T-helper 17 cell (primary cell): ENCODE data around the gene KATNB1. TPM values are rescaled to one million over a fixed set of nuclear protein-coding genes. Genes with fewer than 3 reads are reported as not detected.

ENCODE experiments used
- ATAC-seq: fragments of 150-1000 bp; cut with Tn5 transposase; 2 replicates; pipeline ENCODE4 v1.10.0; 2021; ENCODE audit warnings: mild to moderate bottlenecking, moderate library complexity
- DNase-seq, 3 donors: peaks; one replicate each; pipeline versions ENCODE4 v3.0.0 to v3.0.0-alpha.2; 2020 to 2021
- H3K9me3 ChIP-seq: one replicate; pipeline ENCODE4 v1.7.0; 2013; ENCODE audit warnings: low read length, mild to moderate bottlenecking; ENCODE audit not compliant: control insufficient read depth, poor library complexity, severe bottlenecking
- H3K27ac Mint-ChIP-seq: one replicate; pipeline ENCODE4 v1.8.0; 2022; ENCODE audit warnings: mild to moderate bottlenecking, moderate library complexity, mixed read lengths
- H3K27me3 Mint-ChIP-seq: one replicate; pipeline ENCODE4 v1.8.0; 2022; ENCODE audit warnings: mixed read lengths
- H3K36me3 Mint-ChIP-seq: one replicate; pipeline ENCODE4 v1.8.0; 2022; ENCODE audit warnings: low read depth, mixed read lengths
- H3K4me1 Mint-ChIP-seq: one replicate; pipeline ENCODE4 v1.8.0; 2022; ENCODE audit warnings: mild to moderate bottlenecking, mixed read lengths
- H3K4me3 Mint-ChIP-seq: one replicate; pipeline ENCODE4 v1.8.0; 2022; ENCODE audit warnings: mild to moderate bottlenecking, moderate library complexity, mixed read lengths
- total RNA-seq, 4 donors: library from RNA in 2 of 4; stranded (reverse) in 2 of 4; gene quantifications; one replicate each; pipeline ENCODE4 v1.2.3 and lab custom pipeline; 2022 to 2026

The KATNB1 gene
- total RNA-seq, 2 donors from 2014 or later: 24.3 to 27.3 TPM

- Mint-ChIP-seq H3K4me3 (no peak overlapping the region), H3K27ac (no peak overlapping the region), H3K36me3 (no peaks in the 10 kb centered on the region), H3K4me1 (peaks cover 2% of the 10 kb centered on the region), H3K27me3 (no peaks in the 10 kb centered on the region)
- no peaks in the 10 kb centered on the region for H3K9me3 ChIP-seq
- ATAC-seq (no peak), DNase-seq (no peak)
Observed at GRCh38 chr16:57761957-57762356, 26.4 kb downstream of the KATNB1 start.

DNA sequence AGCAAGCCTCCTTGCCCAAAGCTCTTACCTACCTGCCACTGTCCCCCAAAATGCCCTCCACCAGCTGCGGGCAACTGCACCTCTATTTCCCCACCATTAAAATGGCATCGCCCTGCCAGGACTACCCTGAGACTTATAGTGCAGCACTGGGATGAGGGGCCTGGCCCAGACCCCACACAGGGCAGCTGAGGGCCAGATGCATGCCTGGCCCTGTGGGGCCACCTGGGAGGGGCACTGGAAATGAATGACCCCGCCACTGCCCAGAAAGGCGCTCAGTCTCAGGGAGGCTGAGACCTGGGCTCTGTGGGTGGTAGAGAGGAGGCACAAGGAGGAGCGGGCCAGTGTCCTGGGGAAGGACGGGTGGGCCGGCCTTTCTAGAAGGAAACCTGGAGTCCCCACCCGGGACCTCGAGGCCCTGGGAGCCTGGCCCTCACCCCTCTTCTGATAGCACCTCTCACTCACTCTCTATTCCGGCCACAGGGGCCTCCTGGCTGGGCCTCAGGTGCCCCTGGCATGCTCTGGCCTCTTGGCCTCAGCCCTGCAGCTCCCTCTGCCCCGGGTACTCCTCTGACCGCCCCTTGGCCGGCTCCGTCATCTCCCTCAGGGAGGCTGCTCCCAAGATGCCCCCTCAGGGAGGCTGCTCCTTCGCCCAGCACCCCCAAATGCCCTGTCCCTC is 26.9 kb downstream of the KATNB1 start:
- no peak overlapping the region for H3K4me3 Mint-ChIP-seq

DNA sequence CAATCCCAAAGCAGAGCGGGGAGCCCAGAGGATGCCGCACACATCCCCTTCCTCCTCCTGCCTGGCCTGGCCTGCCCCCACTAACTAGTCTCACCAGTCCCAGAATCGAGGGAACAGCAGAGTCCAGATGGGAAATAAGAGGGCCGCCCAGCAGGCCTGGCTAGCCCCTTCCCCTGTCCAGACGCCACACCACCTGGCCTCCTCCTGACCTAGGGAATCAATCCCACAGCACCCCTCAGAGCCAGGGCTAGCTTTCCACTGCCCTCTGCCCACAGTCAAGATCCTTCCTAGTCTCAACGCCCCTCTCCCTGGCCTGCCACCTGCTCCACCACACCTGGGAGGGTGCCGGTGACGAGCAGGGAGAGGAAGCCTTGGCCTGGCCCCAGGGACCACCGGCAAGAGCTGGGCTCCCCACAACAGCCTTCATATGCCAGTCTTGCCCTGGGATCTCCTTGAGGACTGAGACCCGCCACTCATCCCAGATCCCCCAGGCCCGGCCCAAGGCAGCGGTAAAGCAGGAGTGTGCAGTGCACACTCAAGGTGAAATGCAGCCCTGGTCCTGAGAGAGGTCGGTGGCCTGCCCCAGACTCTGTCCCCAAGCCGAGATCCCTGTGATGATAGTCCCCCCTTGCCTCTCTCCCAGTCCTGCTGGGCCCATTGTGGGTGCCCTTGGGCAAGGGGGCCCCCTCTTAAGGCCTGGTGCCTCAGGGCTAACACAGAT is 27.9 kb downstream of the KATNB1 start:
- H3K4me3 Mint-ChIP-seq: no peak overlapping the region

More for the DNA sequence above, 26.9 kb downstream of the KATNB1 start:
- H3K9me3 ChIP-seq: no peaks in the 10 kb centered on the region
- ATAC-seq (no peak), DNase-seq (no peak)
- H3K4me1 Mint-ChIP-seq: peaks cover 2% of the 10 kb centered on the region
- peak overlapping the region; percentile 73 for H3K27ac Mint-ChIP-seq
- no peaks in the 10 kb centered on the region for H3K27me3 Mint-ChIP-seq
- H3K36me3 Mint-ChIP-seq: no peaks in the 10 kb centered on the region

DNA sequence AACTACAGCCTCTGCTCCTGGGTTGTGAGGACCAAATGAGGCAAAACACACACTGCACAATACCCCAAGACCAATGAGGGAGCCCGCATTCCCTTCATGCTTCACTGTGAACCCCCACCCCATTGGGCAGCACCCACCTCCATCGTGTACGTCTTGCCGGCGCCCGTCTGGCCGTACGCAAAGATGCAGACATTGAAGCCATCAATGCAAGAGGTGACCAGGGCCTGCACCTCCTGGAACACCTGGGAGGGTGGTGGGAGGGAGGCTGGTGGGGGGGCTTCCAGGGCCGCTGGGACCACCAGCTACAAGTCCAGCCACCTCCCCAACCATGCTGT is 28.4 kb downstream of the KATNB1 start:
- no peak overlapping the region for H3K4me3 Mint-ChIP-seq
- no peaks in the 10 kb centered on the region for H3K9me3 ChIP-seq
- H3K27me3 Mint-ChIP-seq: no peaks in the 10 kb centered on the region
- H3K4me1 Mint-ChIP-seq: peaks cover 2% of the 10 kb centered on the region
- H3K27ac Mint-ChIP-seq: no peak overlapping the region
- ATAC-seq: no peak
- H3K36me3 Mint-ChIP-seq: no peaks in the 10 kb centered on the region
- no peak for DNase-seq

More for the DNA sequence above, 27.9 kb downstream of the KATNB1 start:
- H3K36me3 Mint-ChIP-seq: no peaks in the 10 kb centered on the region
- peak overlapping the region; percentile 73 for H3K27ac Mint-ChIP-seq
- H3K4me1 Mint-ChIP-seq: peaks cover 2% of the 10 kb centered on the region
- no peaks in the 10 kb centered on the region for H3K9me3 ChIP-seq
- ATAC-seq (no peak), DNase-seq (no peak)
- H3K27me3 Mint-ChIP-seq: no peaks in the 10 kb centered on the region

GRCh38 chr16:57764341-57765159 is 29.0 kb downstream of the KATNB1 start:
- peak in 1 of 3 donors; percentile 25 for DNase-seq
- Mint-ChIP-seq H3K4me3 (no peak overlapping the region), H3K4me1 (peaks cover 2% of the 10 kb centered on the region), H3K36me3 (no peaks in the 10 kb centered on the region), H3K27ac (no peak overlapping the region), H3K27me3 (no peaks in the 10 kb centered on the region)
- peak; percentile 79 for ATAC-seq
- H3K9me3 ChIP-seq: no peaks in the 10 kb centered on the region

DNA sequence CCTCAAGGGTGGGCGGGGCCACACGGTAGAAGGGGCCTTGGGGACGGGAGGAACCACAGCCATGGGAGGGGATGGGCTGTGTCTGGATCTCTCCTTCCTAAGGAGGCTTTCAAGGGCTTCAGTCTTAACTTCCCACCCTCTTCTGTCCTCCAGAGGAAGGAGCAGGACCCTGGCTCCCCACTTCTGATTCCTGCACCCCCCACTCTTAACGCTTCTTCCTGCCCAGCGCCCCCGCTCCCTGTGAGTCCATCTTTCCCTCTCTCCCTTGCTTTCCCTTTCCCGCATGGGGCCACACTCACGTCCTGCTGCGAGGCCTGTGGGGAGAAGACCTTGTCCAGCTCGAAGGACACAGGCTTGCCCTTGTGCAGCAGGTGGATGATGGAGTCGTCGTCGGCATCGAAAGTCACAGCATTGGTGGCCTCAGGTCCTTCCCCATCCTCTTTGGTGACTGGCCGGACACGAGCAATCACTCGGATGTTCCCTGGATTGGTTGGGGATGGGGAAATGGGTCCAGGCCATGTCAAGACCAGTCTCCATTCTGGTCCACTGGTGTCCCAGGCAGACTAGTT is 29.7 kb downstream of the KATNB1 start:
- H3K4me3 Mint-ChIP-seq: no peak overlapping the region
- H3K9me3 ChIP-seq: no peaks in the 10 kb centered on the region
- no peak for ATAC-seq
- no peaks in the 10 kb centered on the region for H3K4me1 Mint-ChIP-seq
- no peak for DNase-seq
- no peak overlapping the region for H3K27ac Mint-ChIP-seq
- no peaks in the 10 kb centered on the region for H3K27me3 Mint-ChIP-seq
- no peaks in the 10 kb centered on the region for H3K36me3 Mint-ChIP-seq

DNA sequence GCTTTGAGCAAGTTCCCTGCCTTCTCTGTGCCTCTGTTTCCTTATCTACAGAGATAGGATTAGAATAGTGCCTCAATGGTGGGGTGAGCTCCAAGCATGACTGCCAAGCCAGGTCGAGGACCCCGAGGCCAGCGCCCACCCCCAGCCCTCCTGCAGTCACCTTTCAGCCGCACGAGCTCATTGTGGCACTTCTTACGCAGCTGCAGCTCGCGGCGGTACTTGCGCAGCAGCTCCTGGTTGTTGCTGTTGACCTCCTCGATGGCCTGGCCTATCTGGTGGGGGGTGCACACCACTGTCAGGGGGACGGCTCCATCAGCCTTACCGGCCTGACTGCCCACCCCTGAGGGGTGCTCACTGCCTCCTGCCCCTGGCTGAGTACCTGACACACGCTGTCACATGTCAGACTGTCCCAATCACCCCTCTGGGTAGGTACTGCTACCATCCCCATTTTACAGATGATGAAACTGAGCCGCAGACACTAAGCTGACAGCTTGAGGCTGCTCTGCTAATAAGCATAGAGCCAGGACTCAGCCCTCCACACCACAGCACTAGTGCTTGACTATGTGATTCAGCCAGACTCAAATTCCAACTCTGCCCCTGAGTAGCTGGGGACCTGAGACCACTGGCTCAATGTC is 31.3 kb downstream of the KATNB1 start:
- no peak for DNase-seq
- no peaks in the 10 kb centered on the region for H3K27me3 Mint-ChIP-seq
- no peak for ATAC-seq

DNA sequence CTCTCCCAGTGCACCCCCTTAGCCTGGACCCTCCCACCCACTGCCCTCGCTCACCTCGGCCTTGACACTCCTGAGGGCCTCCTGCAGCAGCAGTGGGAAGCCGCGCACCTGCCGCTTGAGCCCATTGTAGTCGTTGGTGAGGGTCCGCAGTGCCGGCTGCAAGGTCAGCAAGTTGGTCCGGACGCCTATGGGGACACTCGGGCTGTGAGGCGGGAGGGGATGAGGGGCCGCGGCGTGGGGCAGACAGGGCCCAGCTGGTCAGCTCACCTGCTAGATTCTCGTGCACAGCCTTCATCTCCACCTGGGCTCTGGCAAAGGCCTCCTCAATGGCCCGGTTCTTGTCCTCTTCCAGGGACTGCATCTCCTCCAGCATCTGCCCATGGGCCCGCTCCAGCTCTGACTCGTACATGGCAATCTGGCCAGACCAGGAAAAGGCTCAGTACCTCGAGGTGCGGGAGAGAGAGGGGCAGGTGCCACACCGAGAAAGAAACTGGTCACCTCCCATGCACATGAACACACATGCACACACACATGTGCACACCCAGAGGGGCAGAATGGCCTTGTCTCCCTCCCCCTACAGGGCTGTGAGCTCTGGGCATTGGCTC is 34.1 kb downstream of the KATNB1 start:
- H3K4me1 Mint-ChIP-seq: no peaks in the 10 kb centered on the region
- no peaks in the 10 kb centered on the region for H3K36me3 Mint-ChIP-seq
- no peaks in the 10 kb centered on the region for H3K9me3 ChIP-seq
- no peak overlapping the region for H3K4me3 Mint-ChIP-seq
- no peak overlapping the region for H3K27ac Mint-ChIP-seq
- no peaks in the 10 kb centered on the region for H3K27me3 Mint-ChIP-seq
- DNase-seq (no peak), ATAC-seq (no peak)

More for the DNA sequence above, 31.3 kb downstream of the KATNB1 start:
- H3K27ac Mint-ChIP-seq: no peak overlapping the region
- no peaks in the 10 kb centered on the region for H3K9me3 ChIP-seq
- H3K36me3 Mint-ChIP-seq: no peaks in the 10 kb centered on the region
- H3K4me1 Mint-ChIP-seq: no peaks in the 10 kb centered on the region
- H3K4me3 Mint-ChIP-seq: no peak overlapping the region

- Mint-ChIP-seq H3K36me3 (no peaks in the 10 kb centered on the region), H3K4me3 (no peak overlapping the region), H3K4me1 (no peaks in the 10 kb centered on the region), H3K27me3 (no peaks in the 10 kb centered on the region), H3K27ac (no peak overlapping the region)
- no peak for DNase-seq
- no peaks in the 10 kb centered on the region for H3K9me3 ChIP-seq
- no peak for ATAC-seq
Observed at GRCh38 chr16:57770361-57770760, 34.8 kb downstream of the KATNB1 start.

- no peak for DNase-seq
- ATAC-seq: no peak
- no peaks in the 10 kb centered on the region for H3K27me3 Mint-ChIP-seq
Observed at GRCh38 chr16:57771141-57771785, 35.7 kb downstream of the KATNB1 start.

GRCh38 chr16:57773019-57773418 is 37.4 kb downstream of the KATNB1 start:
- no peaks in the 10 kb centered on the region for H3K36me3 Mint-ChIP-seq
- H3K9me3 ChIP-seq: no peaks in the 10 kb centered on the region
- no peaks in the 10 kb centered on the region for H3K27me3 Mint-ChIP-seq
- H3K4me1 Mint-ChIP-seq: no peaks in the 10 kb centered on the region
- ATAC-seq (no peak), DNase-seq (no peak)
- no peak overlapping the region for H3K4me3 Mint-ChIP-seq
- H3K27ac Mint-ChIP-seq: no peak overlapping the region

More at GRCh38 chr16:57771141-57771785, 35.7 kb downstream of the KATNB1 start:
- no peaks in the 10 kb centered on the region for H3K9me3 ChIP-seq
- Mint-ChIP-seq H3K4me1 (no peaks in the 10 kb centered on the region), H3K36me3 (no peaks in the 10 kb centered on the region), H3K27ac (no peak overlapping the region), H3K4me3 (no peak overlapping the region)

DNA sequence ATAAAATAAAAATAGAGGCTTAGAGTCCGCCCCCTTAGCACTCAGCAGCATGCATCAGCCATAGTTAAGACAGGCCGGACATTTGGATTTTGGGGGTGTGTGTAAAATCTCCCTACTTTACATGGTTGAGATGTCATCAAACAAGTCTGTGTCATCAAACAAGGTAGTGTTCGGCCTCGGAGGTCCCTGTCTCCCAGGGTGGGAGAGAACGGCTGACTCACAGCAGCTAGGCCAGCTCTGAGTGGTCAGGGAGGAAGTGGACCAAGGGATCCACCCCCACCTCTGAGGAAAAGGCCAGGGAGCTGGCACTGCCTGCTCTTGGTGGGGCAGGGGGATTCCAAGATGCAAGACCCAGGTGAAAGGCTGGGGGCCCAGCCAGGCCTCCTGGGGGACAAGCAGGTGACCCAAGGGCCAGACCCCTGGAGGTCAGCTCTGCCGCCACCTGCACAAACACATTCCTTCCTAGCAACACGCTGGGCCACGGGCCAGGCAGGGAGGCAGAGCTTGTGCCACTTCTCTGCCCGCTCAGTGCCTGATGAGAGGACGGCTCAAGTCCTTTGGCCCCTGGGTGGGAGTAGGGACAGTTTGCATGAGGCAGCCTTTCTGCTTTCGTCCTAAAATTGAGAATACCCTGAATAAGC is 38.2 kb downstream of the KATNB1 start:
- Mint-ChIP-seq H3K36me3 (no peaks in the 10 kb centered on the region), H3K27ac (no peak overlapping the region)
- DNase-seq: no peak

More for the DNA sequence above, 38.2 kb downstream of the KATNB1 start:
- no peak for ATAC-seq
- Mint-ChIP-seq H3K4me1 (no peaks in the 10 kb centered on the region), H3K27me3 (peaks cover 5% of the 10 kb centered on the region), H3K4me3 (no peak overlapping the region)
- H3K9me3 ChIP-seq: no peaks in the 10 kb centered on the region
